ENCODE results near the gene TBC1D2.

The TBC1D2 gene

GRCh38 chr9:98216391-98216790 lies 39.1 kb downstream of the TBC1D2 start:
- no peak for DNase-seq (ENCODE audit: low read depth in 2 of 2)

- no peak for DNase-seq (ENCODE audit: low read depth in 2 of 2)
Observed at GRCh38 chr9:98215821-98216220, 39.6 kb downstream of the TBC1D2 start.

- no peak for DNase-seq (ENCODE audit: low read depth in 2 of 2)
Observed at GRCh38 chr9:98215271-98215670, 40.2 kb downstream of the TBC1D2 start.

- no peak for DNase-seq (ENCODE audit: low read depth in 2 of 2)
Observed at GRCh38 chr9:98214811-98215210, 40.6 kb downstream of the TBC1D2 start.

- no peak for DNase-seq (ENCODE audit: low read depth in 2 of 2)
Observed at GRCh38 chr9:98211260-98211659, 44.2 kb downstream of the TBC1D2 start.

- DNase-seq (ENCODE audit: low read depth in 2 of 2) = no peak
Observed at GRCh38 chr9:98210435-98210834, 45.0 kb downstream of the TBC1D2 start.

- DNase-seq (ENCODE audit: low read depth in 2 of 2) = no peak
Observed at GRCh38 chr9:98209530-98209929, 45.9 kb downstream of the TBC1D2 start.

GRCh38 chr9:98208635-98209034 lies 46.8 kb downstream of the TBC1D2 start:
- DNase-seq (ENCODE audit: low read depth in 2 of 2) = no peak

- DNase-seq (ENCODE audit: low read depth in 2 of 2) = no peak
Observed at GRCh38 chr9:98207606-98208005, 47.8 kb downstream of the TBC1D2 start.

- no peak for DNase-seq (ENCODE audit: low read depth in 2 of 2)
Observed at GRCh38 chr9:98206754-98207153, 48.7 kb downstream of the TBC1D2 start.

- DNase-seq (ENCODE audit: low read depth in 2 of 2) = no peak
Observed at GRCh38 chr9:98204692-98205091, 50.8 kb downstream of the TBC1D2 start.

GRCh38 chr9:98203153-98203552 lies 52.3 kb downstream of the TBC1D2 start:
- DNase-seq (ENCODE audit: low read depth in 2 of 2) = no peak

- no peak for DNase-seq (ENCODE audit: low read depth in 2 of 2)
Observed at GRCh38 chr9:98202252-98202651, 53.2 kb downstream of the TBC1D2 start.

GRCh38 chr9:98201749-98202148 lies 53.7 kb downstream of the TBC1D2 start:
- DNase-seq (ENCODE audit: low read depth in 2 of 2) = no peak

GRCh38 chr9:98201102-98201501 lies 54.3 kb downstream of the TBC1D2 start:
- DNase-seq (ENCODE audit: low read depth in 2 of 2) = no peak

GRCh38 chr9:98199388-98200033 lies 55.9 kb downstream of the TBC1D2 start:
- no peak for DNase-seq (ENCODE audit: low read depth in 2 of 2)

- no peak for DNase-seq (ENCODE audit: low read depth in 2 of 2)
Observed at GRCh38 chr9:98195671-98196070, 59.8 kb downstream of the TBC1D2 start.

- no peak for DNase-seq (ENCODE audit: low read depth in 2 of 2)
Observed at GRCh38 chr9:98193336-98193944, 62.0 kb downstream of the TBC1D2 start.

- peak; percentile 40 to 54 for DNase-seq (ENCODE audit: low read depth in 2 of 2)
Observed at GRCh38 chr9:98192503-98193335, 62.7 kb downstream of the TBC1D2 start, which contains the start of gene CORO2A. CORO2A (minus strand) TSS chr9:98192637; CDS start chr9:98157660, 34,977 bp downstream.

- no peak for DNase-seq (ENCODE audit: low read depth in 2 of 2)
Observed at GRCh38 chr9:98191671-98192502, 63.6 kb downstream of the TBC1D2 start.

GRCh38 chr9:98191181-98191608 lies 64.3 kb downstream of the TBC1D2 start:
- DNase-seq (ENCODE audit: low read depth in 2 of 2) = no peak

GRCh38 chr9:98190757-98191105 lies 64.7 kb downstream of the TBC1D2 start:
- DNase-seq (ENCODE audit: low read depth in 2 of 2) = no peak
